ENCODE measurements around the gene SARNP. TPM values are rescaled to one million over a fixed set of nuclear protein-coding genes. Genes with fewer than 3 reads are reported as not detected.

SARNP gene
- total and polyA plus RNA-seq, 4 donors = 19.1 to 34.2 (median 25.6) TPM

DNA sequence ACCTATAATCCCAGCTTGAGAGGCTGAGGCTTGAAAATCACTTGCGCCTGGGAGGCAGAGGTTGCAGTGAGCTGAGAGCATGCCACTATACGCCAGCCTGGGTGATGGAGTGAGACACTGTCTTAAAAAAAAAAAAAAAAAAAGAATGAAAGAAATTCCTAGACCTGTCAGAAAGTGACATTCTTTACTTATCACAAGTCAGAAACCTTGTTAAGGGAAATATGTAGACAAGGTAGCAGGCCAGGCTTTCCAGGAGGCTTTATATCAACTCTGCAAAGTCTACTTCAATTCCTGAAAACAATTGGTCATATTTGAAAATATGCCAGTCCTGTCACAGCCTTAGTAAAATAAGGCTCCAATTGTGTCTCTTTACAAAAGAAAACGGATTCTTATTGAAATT lies 44.3 kb upstream of the SARNP start:
- H3K36me3 ChIP-seq (ENCODE audit: control insufficient read depth in 4 of 4, insufficient read depth in 3 of 4, low read depth in 1 of 4, low read length in 3 of 4) = no peaks in the 10 kb centered on the region
- TF ChIP-seq EGR1 (IDR thresholded peaks at IDR 0.05; ENCODE audit: low read depth in 2 of 2) (no peak), RAD21 (IDR thresholded peaks at IDR 0.05) (no peak), GABPA (IDR thresholded peaks at IDR 0.05 in 1 of 2, conservative IDR thresholded peaks at IDR 0.05 in 1 of 2) (no peak), RXRA (IDR thresholded peaks at IDR 0.05) (no peak), HNF4A (conservative IDR thresholded peaks at IDR 0.05) (no peak), TAF1 (conservative IDR thresholded peaks at IDR 0.05) (no peak), JUND (IDR thresholded peaks at IDR 0.05) (no peak), HNF4G (IDR thresholded peaks at IDR 0.05) (no peak), SP1 (IDR thresholded peaks at IDR 0.05) (no peak), FOXA2 (IDR thresholded peaks at IDR 0.05) (no peak), FOXA1 (IDR thresholded peaks at IDR 0.05) (no peak), YY1 (IDR thresholded peaks at IDR 0.05) (no peak), NR2F2 (IDR thresholded peaks at IDR 0.05) (no peak)
- TF ChIP-seq, protein P1, sequence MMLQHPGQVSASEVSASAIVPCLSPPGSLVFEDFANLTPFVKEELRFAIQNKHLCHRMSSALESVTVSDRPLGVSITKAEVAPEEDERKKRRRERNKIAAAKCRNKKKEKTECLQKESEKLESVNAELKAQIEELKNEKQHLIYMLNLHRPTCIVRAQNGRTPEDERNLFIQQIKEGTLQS (IDR thresholded peaks at IDR 0.05) = no peak
- TF ChIP-seq, protein P2, sequence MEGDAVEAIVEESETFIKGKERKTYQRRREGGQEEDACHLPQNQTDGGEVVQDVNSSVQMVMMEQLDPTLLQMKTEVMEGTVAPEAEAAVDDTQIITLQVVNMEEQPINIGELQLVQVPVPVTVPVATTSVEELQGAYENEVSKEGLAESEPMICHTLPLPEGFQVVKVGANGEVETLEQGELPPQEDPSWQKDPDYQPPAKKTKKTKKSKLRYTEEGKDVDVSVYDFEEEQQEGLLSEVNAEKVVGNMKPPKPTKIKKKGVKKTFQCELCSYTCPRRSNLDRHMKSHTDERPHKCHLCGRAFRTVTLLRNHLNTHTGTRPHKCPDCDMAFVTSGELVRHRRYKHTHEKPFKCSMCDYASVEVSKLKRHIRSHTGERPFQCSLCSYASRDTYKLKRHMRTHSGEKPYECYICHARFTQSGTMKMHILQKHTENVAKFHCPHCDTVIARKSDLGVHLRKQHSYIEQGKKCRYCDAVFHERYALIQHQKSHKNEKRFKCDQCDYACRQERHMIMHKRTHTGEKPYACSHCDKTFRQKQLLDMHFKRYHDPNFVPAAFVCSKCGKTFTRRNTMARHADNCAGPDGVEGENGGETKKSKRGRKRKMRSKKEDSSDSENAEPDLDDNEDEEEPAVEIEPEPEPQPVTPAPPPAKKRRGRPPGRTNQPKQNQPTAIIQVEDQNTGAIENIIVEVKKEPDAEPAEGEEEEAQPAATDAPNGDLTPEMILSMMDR (IDR thresholded peaks at IDR 0.05; ENCODE audit: low read depth, low read length, missing input control) = no peak
- TF ChIP-seq, protein P3, sequence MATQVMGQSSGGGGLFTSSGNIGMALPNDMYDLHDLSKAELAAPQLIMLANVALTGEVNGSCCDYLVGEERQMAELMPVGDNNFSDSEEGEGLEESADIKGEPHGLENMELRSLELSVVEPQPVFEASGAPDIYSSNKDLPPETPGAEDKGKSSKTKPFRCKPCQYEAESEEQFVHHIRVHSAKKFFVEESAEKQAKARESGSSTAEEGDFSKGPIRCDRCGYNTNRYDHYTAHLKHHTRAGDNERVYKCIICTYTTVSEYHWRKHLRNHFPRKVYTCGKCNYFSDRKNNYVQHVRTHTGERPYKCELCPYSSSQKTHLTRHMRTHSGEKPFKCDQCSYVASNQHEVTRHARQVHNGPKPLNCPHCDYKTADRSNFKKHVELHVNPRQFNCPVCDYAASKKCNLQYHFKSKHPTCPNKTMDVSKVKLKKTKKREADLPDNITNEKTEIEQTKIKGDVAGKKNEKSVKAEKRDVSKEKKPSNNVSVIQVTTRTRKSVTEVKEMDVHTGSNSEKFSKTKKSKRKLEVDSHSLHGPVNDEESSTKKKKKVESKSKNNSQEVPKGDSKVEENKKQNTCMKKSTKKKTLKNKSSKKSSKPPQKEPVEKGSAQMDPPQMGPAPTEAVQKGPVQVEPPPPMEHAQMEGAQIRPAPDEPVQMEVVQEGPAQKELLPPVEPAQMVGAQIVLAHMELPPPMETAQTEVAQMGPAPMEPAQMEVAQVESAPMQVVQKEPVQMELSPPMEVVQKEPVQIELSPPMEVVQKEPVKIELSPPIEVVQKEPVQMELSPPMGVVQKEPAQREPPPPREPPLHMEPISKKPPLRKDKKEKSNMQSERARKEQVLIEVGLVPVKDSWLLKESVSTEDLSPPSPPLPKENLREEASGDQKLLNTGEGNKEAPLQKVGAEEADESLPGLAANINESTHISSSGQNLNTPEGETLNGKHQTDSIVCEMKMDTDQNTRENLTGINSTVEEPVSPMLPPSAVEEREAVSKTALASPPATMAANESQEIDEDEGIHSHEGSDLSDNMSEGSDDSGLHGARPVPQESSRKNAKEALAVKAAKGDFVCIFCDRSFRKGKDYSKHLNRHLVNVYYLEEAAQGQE (IDR thresholded peaks at IDR 0.05) = no peak
- TF ChIP-seq, protein P4, sequence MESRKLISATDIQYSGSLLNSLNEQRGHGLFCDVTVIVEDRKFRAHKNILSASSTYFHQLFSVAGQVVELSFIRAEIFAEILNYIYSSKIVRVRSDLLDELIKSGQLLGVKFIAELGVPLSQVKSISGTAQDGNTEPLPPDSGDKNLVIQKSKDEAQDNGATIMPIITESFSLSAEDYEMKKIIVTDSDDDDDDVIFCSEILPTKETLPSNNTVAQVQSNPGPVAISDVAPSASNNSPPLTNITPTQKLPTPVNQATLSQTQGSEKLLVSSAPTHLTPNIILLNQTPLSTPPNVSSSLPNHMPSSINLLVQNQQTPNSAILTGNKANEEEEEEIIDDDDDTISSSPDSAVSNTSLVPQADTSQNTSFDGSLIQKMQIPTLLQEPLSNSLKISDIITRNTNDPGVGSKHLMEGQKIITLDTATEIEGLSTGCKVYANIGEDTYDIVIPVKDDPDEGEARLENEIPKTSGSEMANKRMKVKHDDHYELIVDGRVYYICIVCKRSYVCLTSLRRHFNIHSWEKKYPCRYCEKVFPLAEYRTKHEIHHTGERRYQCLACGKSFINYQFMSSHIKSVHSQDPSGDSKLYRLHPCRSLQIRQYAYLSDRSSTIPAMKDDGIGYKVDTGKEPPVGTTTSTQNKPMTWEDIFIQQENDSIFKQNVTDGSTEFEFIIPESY (IDR thresholded peaks at IDR 0.05) = no peak
- TF ChIP-seq, protein P5, sequence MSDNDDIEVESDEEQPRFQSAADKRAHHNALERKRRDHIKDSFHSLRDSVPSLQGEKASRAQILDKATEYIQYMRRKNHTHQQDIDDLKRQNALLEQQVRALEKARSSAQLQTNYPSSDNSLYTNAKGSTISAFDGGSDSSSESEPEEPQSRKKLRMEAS (IDR thresholded peaks at IDR 0.05) = no peak
- H3K9me3 ChIP-seq (ENCODE audit: control insufficient read depth in 4 of 4, low read length in 3 of 4) = no peaks in the 10 kb centered on the region
- H3K4me1 ChIP-seq (ENCODE audit: control insufficient read depth in 4 of 4, insufficient read depth in 4 of 4, low read length in 3 of 4) = no peaks in the 10 kb centered on the region
- H3K27ac ChIP-seq (ENCODE audit: low read depth in 1 of 2, low read length in 2 of 2) = no peak overlapping the region
- no peak overlapping the region for H3K9ac ChIP-seq (ENCODE audit: low read depth in 1 of 2, low read length in 2 of 2)
- DNase-seq (ENCODE audit: low spot score) = no peak
- no peak overlapping the region for H3K4me3 ChIP-seq (ENCODE audit: low read depth in 1 of 3, low read length in 3 of 3)
- H3K27me3 ChIP-seq (ENCODE audit: control insufficient read depth in 4 of 4, insufficient read depth in 4 of 4, low read length in 3 of 4) = no peaks in the 10 kb centered on the region
- 92% methylated on average over 3 of the region's 3 CpGs for WGBS
